HG03159 (cell line): Measurements from ENCODE around the gene PHTF2.
"Not testable (repeated sequence)": the region's sequence is repeated elsewhere in the genome, so short reads cannot be mapped to it uniquely, and the experiment has no call there.

Experiments
- ATAC-seq: cut with Tn5 transposase; IDR thresholded peaks from one replicate; pipeline ENCODE4 v1.9.1; 2021; ENCODE audit warnings: mild to moderate bottlenecking, moderate library complexity; ENCODE audit not compliant: unreplicated experiment

The PHTF2 gene

GRCh38 chr7:77827999-77828398, 29.4 kb downstream of the PHTF2 start:
- no peak for ATAC-seq

GRCh38 chr7:77830649-77831355, 32.2 kb downstream of the PHTF2 start:
- no peak for ATAC-seq

- ATAC-seq: no peak
These were observed 32.9 kb downstream of the PHTF2 start for GRCh38 chr7:77831481-77831880.

GRCh38 chr7:77831953-77832352, 33.4 kb downstream of the PHTF2 start:
- ATAC-seq: no peak

GRCh38 chr7:77833136-77833535, 34.6 kb downstream of the PHTF2 start:
- no peak for ATAC-seq

GRCh38 chr7:77836425-77836824, 37.9 kb downstream of the PHTF2 start:
- ATAC-seq: not testable (repeated sequence)

- ATAC-seq: no peak
These were observed 38.7 kb downstream of the PHTF2 start for GRCh38 chr7:77837275-77837674.

- ATAC-seq: no peak
These were observed 39.4 kb downstream of the PHTF2 start for GRCh38 chr7:77837966-77838365.

GRCh38 chr7:77838929-77839491, 40.4 kb downstream of the PHTF2 start:
- no peak for ATAC-seq

- ATAC-seq: no peak
These were observed 41.3 kb downstream of the PHTF2 start for GRCh38 chr7:77839919-77840318.

- no peak for ATAC-seq
These were observed 44.6 kb downstream of the PHTF2 start for GRCh38 chr7:77843194-77843593.

- no peak for ATAC-seq
These were observed 47.9 kb downstream of the PHTF2 start for GRCh38 chr7:77846317-77847092.

- ATAC-seq: no peak
These were observed 57.0 kb downstream of the PHTF2 start for GRCh38 chr7:77855371-77856083.

GRCh38 chr7:77858278-77858677, 59.7 kb downstream of the PHTF2 start:
- ATAC-seq: no peak

- ATAC-seq: no peak
These were observed 60.8 kb downstream of the PHTF2 start for GRCh38 chr7:77859343-77859742.

GRCh38 chr7:77862691-77863090, 64.1 kb downstream of the PHTF2 start:
- no peak for ATAC-seq

- no peak for ATAC-seq
These were observed 65.3 kb downstream of the PHTF2 start for GRCh38 chr7:77863860-77864259.

- no peak for ATAC-seq
These were observed 67.8 kb downstream of the PHTF2 start for GRCh38 chr7:77866370-77866769.

GRCh38 chr7:77866786-77867536, 68.4 kb downstream of the PHTF2 start:
- no peak for ATAC-seq

- no peak for ATAC-seq
These were observed 68.9 kb downstream of the PHTF2 start for GRCh38 chr7:77867537-77867865.

GRCh38 chr7:77872256-77872655, 73.7 kb downstream of the PHTF2 start:
- not testable (repeated sequence) for ATAC-seq
